ENCODE results near the gene THTPA. TPM values are rescaled to one million over a fixed set of nuclear protein-coding genes. Genes with fewer than 3 reads are reported as not detected.

THTPA gene
- total and polyA plus RNA-seq, 2 of the 13 experiments (the other 11 are each of a cell fraction or from before 2014, with no cell fraction given): 7.4 to 8.7 TPM

DNA sequence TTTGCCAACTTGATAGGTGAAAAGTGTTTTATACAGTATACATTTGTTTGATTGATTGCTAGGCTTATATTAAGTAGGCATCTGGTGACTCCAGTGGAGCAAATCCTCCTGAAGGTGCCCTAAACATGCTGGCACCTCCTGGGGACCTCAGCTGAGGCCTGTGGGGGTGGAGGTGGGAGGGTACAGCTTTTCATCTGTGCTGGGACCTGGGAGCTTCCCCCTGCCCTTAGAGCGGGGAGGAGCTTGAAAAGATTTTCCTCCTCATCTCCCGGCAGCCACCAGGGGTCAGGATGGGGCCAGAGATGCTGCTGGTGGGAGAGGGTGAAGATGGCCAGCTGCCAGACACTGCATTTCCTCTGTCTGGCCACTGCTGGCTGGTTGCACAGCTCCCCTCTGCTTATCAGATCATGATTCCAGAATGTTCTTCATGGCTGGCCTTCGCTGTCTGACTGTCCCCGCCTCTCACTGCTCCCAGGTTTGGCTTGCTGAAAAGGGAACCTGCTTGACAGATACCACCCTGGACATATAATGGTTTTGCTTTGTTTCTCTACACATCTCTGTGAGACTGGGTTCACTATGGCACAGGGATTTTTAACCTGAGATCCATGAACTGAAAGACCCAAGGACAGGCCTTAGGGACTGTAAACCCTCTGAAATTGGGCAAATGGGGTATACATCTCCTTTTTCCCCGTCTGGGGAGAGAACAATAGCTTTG is 33.0 kb downstream of the THTPA start (continued):
- TF ChIP-seq ZNF687 (CRISPR knock-in tag; IDR thresholded peaks at IDR 0.05): peak; percentile 100
- TF ChIP-seq KAT8 (CRISPR knock-in tag; IDR thresholded peaks at IDR 0.05): peak; percentile 92
- TF ChIP-seq CREM (IDR thresholded peaks at IDR 0.05): no peak
- TF ChIP-seq CREM (CRISPR knock-in tag; IDR thresholded peaks at IDR 0.05): no peak
- no peak for TF ChIP-seq ZBTB10 (CRISPR knock-in tag; IDR thresholded peaks at IDR 0.05; ENCODE audit: borderline replicate concordance)
- no peak for TF ChIP-seq ZNF432 (CRISPR knock-in tag; IDR thresholded peaks at IDR 0.05; ENCODE audit: borderline replicate concordance)
- TF ChIP-seq NFYC (CRISPR knock-in tag; IDR thresholded peaks at IDR 0.05): peak; percentile 75
- peak; percentile 99 for TF ChIP-seq SMAD3 (CRISPR knock-in tag; IDR thresholded peaks at IDR 0.05)
- TF ChIP-seq ZNF597 (CRISPR knock-in tag; IDR thresholded peaks at IDR 0.05): no peak
- TF ChIP-seq SRSF4 (IDR thresholded peaks at IDR 0.05; ENCODE audit: low read depth, low read length, poor library complexity, severe bottlenecking): no peak
- TF ChIP-seq BRF2 (CRISPR knock-in tag; IDR thresholded peaks at IDR 0.05): peak; percentile 91
- TF ChIP-seq, protein P1, sequence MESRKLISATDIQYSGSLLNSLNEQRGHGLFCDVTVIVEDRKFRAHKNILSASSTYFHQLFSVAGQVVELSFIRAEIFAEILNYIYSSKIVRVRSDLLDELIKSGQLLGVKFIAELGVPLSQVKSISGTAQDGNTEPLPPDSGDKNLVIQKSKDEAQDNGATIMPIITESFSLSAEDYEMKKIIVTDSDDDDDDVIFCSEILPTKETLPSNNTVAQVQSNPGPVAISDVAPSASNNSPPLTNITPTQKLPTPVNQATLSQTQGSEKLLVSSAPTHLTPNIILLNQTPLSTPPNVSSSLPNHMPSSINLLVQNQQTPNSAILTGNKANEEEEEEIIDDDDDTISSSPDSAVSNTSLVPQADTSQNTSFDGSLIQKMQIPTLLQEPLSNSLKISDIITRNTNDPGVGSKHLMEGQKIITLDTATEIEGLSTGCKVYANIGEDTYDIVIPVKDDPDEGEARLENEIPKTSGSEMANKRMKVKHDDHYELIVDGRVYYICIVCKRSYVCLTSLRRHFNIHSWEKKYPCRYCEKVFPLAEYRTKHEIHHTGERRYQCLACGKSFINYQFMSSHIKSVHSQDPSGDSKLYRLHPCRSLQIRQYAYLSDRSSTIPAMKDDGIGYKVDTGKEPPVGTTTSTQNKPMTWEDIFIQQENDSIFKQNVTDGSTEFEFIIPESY (CRISPR knock-in tag; IDR thresholded peaks at IDR 0.05): peak; percentile 87
- TF ChIP-seq, protein P2, sequence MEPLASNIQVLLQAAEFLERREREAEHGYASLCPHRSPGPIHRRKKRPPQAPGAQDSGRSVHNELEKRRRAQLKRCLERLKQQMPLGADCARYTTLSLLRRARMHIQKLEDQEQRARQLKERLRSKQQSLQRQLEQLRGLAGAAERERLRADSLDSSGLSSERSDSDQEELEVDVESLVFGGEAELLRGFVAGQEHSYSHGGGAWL (CRISPR knock-in tag; IDR thresholded peaks at IDR 0.05): peak; percentile 93
- peak; percentile 30; the same call in 1 of the 2 replicates for TF ChIP-seq CEBPB (IDR thresholded peaks at IDR 0.05; ENCODE audit: borderline replicate concordance, low read depth, low read length)

All from HepG2 (cell line).